ENCODE results near the gene COA5. TPM values are rescaled to one million over a fixed set of nuclear protein-coding genes. Genes with fewer than 3 reads are reported as not detected.
"Not testable (repeated sequence)": the region's sequence is repeated elsewhere in the genome, so short reads cannot be mapped to it uniquely, and the experiment has no call there.

COA5 gene
- polyA plus RNA-seq, 4 donors: 61.2 to 84.1 (median 80.2) TPM

- DNase-seq (ENCODE audit: low read depth in 4 of 4, low spot score in 3 of 4): no peak
These were observed 1.2 kb downstream of the COA5 start for GRCh38 chr2:98607104-98607503.

- no peak for DNase-seq (ENCODE audit: low read depth in 4 of 4, low spot score in 3 of 4)
These were observed 1.9 kb downstream of the COA5 start for GRCh38 chr2:98606431-98606830.

DNA sequence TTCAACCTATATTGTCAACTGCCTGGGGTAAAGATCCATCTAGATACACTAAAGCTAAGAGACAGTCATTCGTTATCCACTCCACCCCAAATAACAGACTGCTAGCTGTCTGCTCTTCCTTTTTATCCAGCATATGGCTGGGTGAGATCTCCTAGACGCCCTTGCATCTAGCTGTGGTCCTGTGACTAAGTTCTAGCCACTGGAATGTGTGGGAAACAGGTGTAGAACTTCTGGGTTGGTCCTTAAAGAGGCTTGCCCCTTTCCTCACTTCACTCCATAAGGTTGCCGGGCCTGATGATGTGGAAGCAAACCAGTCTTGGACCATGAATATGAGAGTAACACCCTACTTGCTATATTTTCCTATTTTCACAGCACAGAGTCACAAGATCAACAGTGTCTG is 3.2 kb downstream of the COA5 start:
- DNase-seq (ENCODE audit: low read depth in 4 of 4, low spot score in 3 of 4): no peak

- no peak for DNase-seq (ENCODE audit: low read depth in 4 of 4, low spot score in 3 of 4)
These were observed 3.8 kb downstream of the COA5 start for GRCh38 chr2:98604547-98604946.

DNA sequence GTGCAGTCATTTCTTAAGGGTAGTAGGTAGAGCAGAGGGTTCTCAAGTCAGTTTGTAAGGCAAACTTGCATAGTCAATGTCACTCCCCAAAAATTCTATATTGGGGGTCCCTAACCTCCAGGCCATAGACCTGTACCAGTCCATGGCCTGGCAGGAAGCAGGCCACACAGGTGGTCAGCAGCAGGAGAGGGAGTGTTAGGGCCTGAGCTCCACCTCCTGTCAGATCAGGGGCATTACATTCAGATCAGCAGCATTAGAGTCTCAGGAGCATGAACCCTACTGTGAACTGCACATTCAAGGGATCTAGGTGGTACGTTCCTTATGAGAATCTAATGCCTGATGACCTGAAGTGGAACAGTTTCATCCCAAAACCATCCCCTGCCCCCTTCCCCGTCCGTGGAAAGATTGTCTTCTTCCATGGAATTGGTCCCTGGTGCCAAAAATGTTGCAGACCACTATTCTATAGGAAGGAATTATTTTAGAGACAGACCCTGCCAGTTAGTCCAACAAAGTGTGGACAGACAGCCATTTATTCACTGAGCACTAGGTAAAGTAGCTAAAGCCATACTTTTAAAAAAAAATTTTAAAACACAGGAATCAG is 6.7 kb downstream of the COA5 start:
- no peak for DNase-seq (ENCODE audit: low read depth in 4 of 4, low spot score in 3 of 4)

GRCh38 chr2:98598781-98599428 is 9.4 kb downstream of the COA5 start:
- no peak for DNase-seq (ENCODE audit: low read depth in 4 of 4, low spot score in 3 of 4)

GRCh38 chr2:98594665-98595064 is 13.6 kb downstream of the COA5 start:
- not testable (repeated sequence) for DNase-seq (ENCODE audit: low read depth in 4 of 4, low spot score in 3 of 4)

GRCh38 chr2:98592565-98592964 is 15.7 kb downstream of the COA5 start:
- no peak for DNase-seq (ENCODE audit: low read depth in 4 of 4, low spot score in 3 of 4)

DNA sequence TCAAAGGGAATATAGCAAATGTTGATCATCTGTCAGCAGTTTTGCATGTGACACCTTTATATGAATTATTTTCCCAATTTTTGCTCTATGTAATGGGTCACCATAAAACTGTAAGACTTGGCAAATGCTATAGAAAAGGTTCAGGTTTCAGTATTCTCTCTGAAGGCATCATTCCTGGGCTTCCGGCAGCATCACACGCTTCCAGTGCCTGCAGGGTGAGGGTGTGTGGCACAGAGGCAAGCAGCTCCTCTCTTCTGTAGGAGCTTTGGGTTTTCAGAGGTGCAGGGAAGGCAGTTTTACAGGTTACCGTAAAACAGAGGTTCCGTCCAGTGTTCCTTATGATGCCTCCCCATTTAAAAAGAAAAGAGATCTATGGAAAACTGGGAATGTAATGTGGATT is 18.8 kb downstream of the COA5 start:
- DNase-seq (ENCODE audit: low read depth in 4 of 4, low spot score in 3 of 4): no peak

- DNase-seq (ENCODE audit: low read depth in 4 of 4, low spot score in 3 of 4): no peak
These were observed 19.4 kb downstream of the COA5 start for GRCh38 chr2:98588880-98589431.

- DNase-seq (ENCODE audit: low read depth in 4 of 4, low spot score in 3 of 4): no peak
These were observed 21.7 kb downstream of the COA5 start for GRCh38 chr2:98586551-98587140.

DNA sequence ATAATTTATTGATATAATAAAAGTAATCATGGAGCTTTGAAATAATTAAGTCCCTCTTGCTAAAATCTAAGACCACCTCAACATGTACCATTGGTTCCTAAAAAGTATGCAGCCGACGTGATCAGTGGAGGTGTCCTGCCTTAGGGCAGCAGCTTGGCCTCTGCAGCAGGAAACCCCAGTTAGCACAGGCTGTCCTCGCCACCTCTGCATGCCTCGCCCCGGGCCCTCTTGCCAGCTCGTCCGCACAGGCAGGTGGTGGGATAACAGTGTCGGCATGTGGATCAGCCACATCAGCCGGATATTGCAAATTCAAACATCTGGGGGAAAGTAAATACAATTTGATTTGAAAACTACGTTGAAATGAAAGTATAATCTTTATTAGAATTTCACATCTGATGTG is 22.9 kb downstream of the COA5 start:
- no peak for DNase-seq (ENCODE audit: low read depth in 4 of 4, low spot score in 3 of 4)

GRCh38 chr2:98583816-98584618 is 24.3 kb downstream of the COA5 start:
- DNase-seq (ENCODE audit: low read depth in 4 of 4, low spot score in 3 of 4): no peak

- DNase-seq (ENCODE audit: low read depth in 4 of 4, low spot score in 3 of 4): peak in 1 of 4 donors; percentile 8
These were observed 25.0 kb downstream of the COA5 start for GRCh38 chr2:98583276-98583675.

- no peak for DNase-seq (ENCODE audit: low read depth in 4 of 4, low spot score in 3 of 4)
These were observed 25.8 kb downstream of the COA5 start for GRCh38 chr2:98582523-98582922.

- no peak for DNase-seq (ENCODE audit: low read depth in 4 of 4, low spot score in 3 of 4)
These were observed 27.5 kb downstream of the COA5 start for GRCh38 chr2:98580656-98581284.

- no peak for DNase-seq (ENCODE audit: low read depth in 4 of 4, low spot score in 3 of 4)
These were observed 28.4 kb downstream of the COA5 start for GRCh38 chr2:98579926-98580325.

DNA sequence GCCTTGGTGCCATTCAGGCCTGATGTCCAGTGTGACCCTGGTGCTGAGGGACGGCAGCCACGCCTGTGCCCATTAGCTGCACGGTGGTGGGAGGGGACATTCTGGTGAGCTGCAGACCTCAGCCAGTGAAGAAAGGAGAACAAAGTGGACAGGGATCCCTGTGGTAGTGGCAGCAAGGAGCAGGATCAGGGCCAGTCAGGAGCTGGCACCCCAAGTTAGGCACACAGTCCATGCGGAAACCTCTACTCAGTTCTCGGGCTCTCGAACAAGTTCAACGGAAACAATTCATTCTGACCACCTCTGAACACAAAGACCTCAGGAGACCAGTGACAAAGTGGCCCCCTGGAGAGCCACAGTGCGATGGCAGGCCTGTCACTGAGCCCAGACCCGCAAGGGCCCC is 30.1 kb downstream of the COA5 start:
- no peak for DNase-seq (ENCODE audit: low read depth in 4 of 4, low spot score in 3 of 4)

GRCh38 chr2:98577313-98577712 is 31.0 kb downstream of the COA5 start:
- DNase-seq (ENCODE audit: low read depth in 4 of 4, low spot score in 3 of 4): no peak

- DNase-seq (ENCODE audit: low read depth in 4 of 4, low spot score in 3 of 4): no peak
These were observed 31.5 kb downstream of the COA5 start for GRCh38 chr2:98576666-98577312.
